GM21360 (cell line): ENCODE data around the gene FCMR.
"Not testable (repeated sequence)": the region's sequence is repeated elsewhere in the genome, so short reads cannot be mapped to it uniquely, and the experiment has no call there.

Experiments
- ATAC-seq: cut with Tn5 transposase; IDR thresholded peaks from one replicate; pipeline ENCODE4 v1.9.1; 2021; ENCODE audit warnings: mild to moderate bottlenecking, moderate library complexity; ENCODE audit not compliant: unreplicated experiment

Gene FCMR

GRCh38 chr1:206924592-206925105 lies 2.9 kb upstream of the FCMR start:
- peak; percentile 14 for ATAC-seq

- ATAC-seq, result not testable (repeated sequence)
Measured at GRCh38 chr1:206923961-206924557, 2.3 kb upstream of the FCMR start.

GRCh38 chr1:206923009-206923960 lies 1.5 kb upstream of the FCMR start:
- ATAC-seq, result peak; percentile 33

- ATAC-seq, result no peak
Measured at GRCh38 chr1:206922524-206922923, 783 bp upstream of the FCMR start.

- no peak for ATAC-seq
Measured at GRCh38 chr1:206918076-206918475, 3.7 kb downstream of the FCMR start.

GRCh38 chr1:206916000-206916709 lies 5.6 kb downstream of the FCMR start:
- ATAC-seq, result no peak

- no peak for ATAC-seq
Measured at GRCh38 chr1:206915030-206915735, 6.6 kb downstream of the FCMR start.

GRCh38 chr1:206913766-206914537 lies 7.8 kb downstream of the FCMR start:
- ATAC-seq, result no peak

GRCh38 chr1:206912445-206913095 lies 9.2 kb downstream of the FCMR start:
- no peak for ATAC-seq

GRCh38 chr1:206911064-206911663 lies 10.6 kb downstream of the FCMR start:
- ATAC-seq, result no peak

- no peak for ATAC-seq
Measured at GRCh38 chr1:206909883-206910318, 11.8 kb downstream of the FCMR start.

GRCh38 chr1:206909161-206909882 lies 12.4 kb downstream of the FCMR start:
- ATAC-seq, result no peak

- ATAC-seq, result no peak
Measured at GRCh38 chr1:206908038-206908437, 13.7 kb downstream of the FCMR start.

- ATAC-seq, result no peak
Measured at GRCh38 chr1:206907304-206907991, 14.3 kb downstream of the FCMR start.

- ATAC-seq, result no peak
Measured at GRCh38 chr1:206905295-206906164, 16.2 kb downstream of the FCMR start.

- no peak for ATAC-seq
Measured at GRCh38 chr1:206904423-206905142, 17.2 kb downstream of the FCMR start.
